Karpas-422 (cell line): ENCODE data around the gene UQCRC1. TPM values are rescaled to one million over a fixed set of nuclear protein-coding genes. Genes with fewer than 3 reads are reported as not detected.

Experiments used
- DNase-seq: peaks from one replicate; pipeline ENCODE4 v3.0.0-alpha.2; 2015
- H2AFZ ChIP-seq: fragments of 200-600 bp; sonication (generic); 2 replicates; pipeline ENCODE4 v1.6.1; 2014; ENCODE audit warnings: antibody characterized with exemption, low read length, mixed read lengths
- H3K27ac ChIP-seq: fragments of 200-600 bp; sonication (generic); 2 replicates; pipeline ENCODE4 v1.5.1; 2014; ENCODE audit warnings: mild to moderate bottlenecking, low read length, moderate library complexity
- H3K27me3 ChIP-seq: fragments of 200-600 bp; sonication (generic); 2 replicates; pipeline ENCODE4 v1.6.1; 2014; ENCODE audit warnings: low read length, mixed read lengths
- H3K36me3 ChIP-seq: fragments of 200-600 bp; sonication (generic); 2 replicates; pipeline ENCODE4 v1.6.1; 2014; ENCODE audit warnings: low read length, mixed read lengths; ENCODE audit not compliant: insufficient read depth
- H3K4me1 ChIP-seq: fragments of 200-600 bp; sonication (generic); 2 replicates; pipeline ENCODE4 v1.6.1; 2014; ENCODE audit warnings: mild to moderate bottlenecking, low read length, mixed read lengths
- H3K4me2 ChIP-seq: fragments of 200-600 bp; sonication (generic); 2 replicates; pipeline ENCODE4 v1.6.1; 2014; ENCODE audit warnings: low read length, low read depth, mild to moderate bottlenecking; ENCODE audit not compliant: poor library complexity, severe bottlenecking
- H3K4me3 ChIP-seq: fragments of 200-600 bp; sonication (generic); 2 replicates; pipeline ENCODE4 v1.5.1; 2014; ENCODE audit warnings: mild to moderate bottlenecking, antibody characterized with exemption, low read length, mixed read lengths
- H3K79me2 ChIP-seq: fragments of 200-600 bp; sonication (generic); 2 replicates; pipeline ENCODE4 v1.6.1; 2014; ENCODE audit warnings: mild to moderate bottlenecking, low read length, mixed read lengths
- H3K9ac ChIP-seq: fragments of 200-600 bp; sonication (generic); 2 replicates; pipeline ENCODE4 v1.6.0; 2014; ENCODE audit warnings: low read length
- H3K9me2 ChIP-seq: fragments of 200-600 bp; sonication (generic), shearing (Covaris generic); replicated peaks from 2 replicates; pipeline ENCODE4 v1.6.0; 2014; ENCODE audit warnings: mild to moderate bottlenecking, low read length, moderate library complexity; ENCODE audit not compliant: insufficient read depth
- H3K9me3 ChIP-seq: fragments of 300-700, 200-600 bp; sonication (generic); 2 replicates; pipeline ENCODE4 v1.6.1; 2014; ENCODE audit warnings: low read length, mixed read lengths
- H4K20me1 ChIP-seq: fragments of 200-600 bp; sonication (generic); 2 replicates; pipeline ENCODE4 v1.6.1; 2014; ENCODE audit warnings: mild to moderate bottlenecking, antibody characterized with exemption, low read length, low read depth; ENCODE audit not compliant: insufficient read depth
- total RNA-seq: library from RNA; depleted of rRNA; stranded (reverse); fragments of >200 nt; shearing (Covaris generic); gene quantifications from 2 replicates; pipeline ENCODE4 v1.2.3, GENCODE V29; 2014; ENCODE audit warnings: low replicate concordance

UQCRC1 gene
- total RNA-seq, 1 experiment from 2014 or later, result 80.3 TPM

- Histone ChIP-seq H4K20me1 (no peaks in the 10 kb centered on the region), H3K4me1 (no peaks in the 10 kb centered on the region), H3K27me3 (no peaks in the 10 kb centered on the region), H3K9me2 (no peaks in the 10 kb centered on the region), H3K36me3 (no peaks in the 10 kb centered on the region; the same call in 1 of the 2 replicates), H3K9ac (no peak overlapping the region), H3K79me2 (no peaks in the 10 kb centered on the region), H2AFZ (no peak overlapping the region), H3K27ac (no peak overlapping the region), H3K9me3 (peaks cover 18% of the 10 kb centered on the region), H3K4me3 (no peak overlapping the region), H3K4me2 (no peak overlapping the region)
- DNase-seq, result no peak
These were observed 10.4 kb upstream of the UQCRC1 start for GRCh38 chr3:48619541-48620524.

GRCh38 chr3:48617559-48617958 lies 8.1 kb upstream of the UQCRC1 start:
- DNase-seq, result no peak
- H3K27me3 ChIP-seq, result no peaks in the 10 kb centered on the region
- H3K4me2 ChIP-seq, result no peak overlapping the region
- H3K4me3 ChIP-seq, result no peak overlapping the region
- no peaks in the 10 kb centered on the region for H3K9me2 ChIP-seq
- H4K20me1 ChIP-seq, result no peaks in the 10 kb centered on the region
- H3K9ac ChIP-seq, result no peak overlapping the region
- no peak overlapping the region for H3K27ac ChIP-seq
- no peaks in the 10 kb centered on the region; the same call in 1 of the 2 replicates for H3K36me3 ChIP-seq
- H2AFZ ChIP-seq, result no peak overlapping the region
- H3K4me1 ChIP-seq, result no peaks in the 10 kb centered on the region
- H3K79me2 ChIP-seq, result no peaks in the 10 kb centered on the region
- H3K9me3 ChIP-seq, result peaks cover 18% of the 10 kb centered on the region

- DNase-seq, result no peak
- Histone ChIP-seq H3K27me3 (no peaks in the 10 kb centered on the region), H3K9me3 (peaks cover 18% of the 10 kb centered on the region), H2AFZ (no peak overlapping the region), H4K20me1 (no peaks in the 10 kb centered on the region), H3K79me2 (peaks cover 4% of the 10 kb centered on the region), H3K4me3 (no peak overlapping the region), H3K9me2 (no peaks in the 10 kb centered on the region), H3K9ac (no peak overlapping the region), H3K27ac (no peak overlapping the region), H3K36me3 (no peaks in the 10 kb centered on the region), H3K4me2 (no peak overlapping the region), H3K4me1 (peaks cover 6% of the 10 kb centered on the region)
These were observed 4.6 kb upstream of the UQCRC1 start for GRCh38 chr3:48614044-48614443.

DNA sequence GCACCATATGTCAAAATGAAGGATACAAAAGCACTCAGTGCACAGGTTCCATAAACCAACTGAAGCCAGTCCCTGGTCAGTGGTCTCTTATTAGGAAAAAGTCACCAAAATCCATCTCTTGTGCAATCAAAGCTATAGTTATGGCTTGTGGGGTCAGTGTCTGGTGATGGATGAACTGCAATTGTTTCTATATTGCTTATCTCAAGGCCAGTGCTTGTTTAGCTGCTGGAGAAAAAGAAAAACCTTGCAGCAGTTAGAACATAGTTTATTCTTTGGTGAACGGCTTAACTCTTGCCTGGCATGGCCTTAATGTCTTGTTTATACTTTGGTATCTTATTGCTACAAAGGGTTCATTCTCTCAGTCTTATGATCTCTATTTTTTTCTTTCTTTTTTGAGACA lies 2.9 kb upstream of the UQCRC1 start:
- H3K4me1 ChIP-seq, result peaks cover 15% of the 10 kb centered on the region
- no peak overlapping the region for H3K9ac ChIP-seq
- DNase-seq, result no peak
- H3K27ac ChIP-seq, result no peak overlapping the region
- H3K9me3 ChIP-seq, result peaks cover 7% of the 10 kb centered on the region
- H3K9me2 ChIP-seq, result no peaks in the 10 kb centered on the region
- H4K20me1 ChIP-seq, result no peaks in the 10 kb centered on the region
- no peak overlapping the region for H3K4me2 ChIP-seq
- H3K4me3 ChIP-seq, result no peak overlapping the region
- no peak overlapping the region for H2AFZ ChIP-seq
- no peaks in the 10 kb centered on the region for H3K27me3 ChIP-seq
- 0 out of 2 replicates have a peak, but pooled peaks cover 3% of the 10 kb centered on the region for H3K36me3 ChIP-seq
- peaks cover 21% of the 10 kb centered on the region for H3K79me2 ChIP-seq

- Histone ChIP-seq H3K27me3 (no peaks in the 10 kb centered on the region), H3K9ac (no peak overlapping the region), H2AFZ (no peak overlapping the region), H3K27ac (no peak overlapping the region), H3K9me2 (no peaks in the 10 kb centered on the region), H3K79me2 (peaks cover 23% of the 10 kb centered on the region), H3K4me1 (peaks cover 15% of the 10 kb centered on the region), H3K4me3 (no peak overlapping the region), H3K4me2 (no peak overlapping the region), H3K36me3 (peaks cover 19% of the 10 kb centered on the region), H4K20me1 (no peaks in the 10 kb centered on the region), H3K9me3 (no peaks in the 10 kb centered on the region)
- DNase-seq, result no peak
These were observed 1.9 kb downstream of the UQCRC1 start for GRCh38 chr3:48607519-48607918.

DNA sequence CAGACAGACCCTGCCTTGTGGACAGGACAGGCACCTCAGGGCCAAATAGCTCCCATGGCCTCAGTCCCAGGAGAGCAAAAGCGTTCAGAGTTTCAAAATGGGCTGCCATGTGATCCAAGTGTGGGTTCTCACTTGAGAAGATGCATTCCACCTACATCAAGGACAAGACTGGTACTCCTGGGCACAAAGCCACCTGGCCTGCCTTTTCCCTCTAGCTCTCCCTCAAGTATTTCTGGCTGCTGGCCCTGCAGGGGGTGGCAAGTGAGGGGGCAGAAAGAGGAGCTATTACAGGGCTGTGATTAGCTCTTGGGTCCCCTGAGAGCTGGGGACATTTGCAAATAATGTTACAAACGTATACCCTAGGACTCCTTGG lies 7.8 kb downstream of the UQCRC1 start:
- no peak overlapping the region for H3K4me2 ChIP-seq
- no peak overlapping the region for H3K27ac ChIP-seq
- no peak overlapping the region for H2AFZ ChIP-seq
- no peaks in the 10 kb centered on the region for H3K79me2 ChIP-seq
- H3K9me3 ChIP-seq, result no peaks in the 10 kb centered on the region
- H4K20me1 ChIP-seq, result no peaks in the 10 kb centered on the region
- H3K9me2 ChIP-seq, result no peaks in the 10 kb centered on the region
- H3K9ac ChIP-seq, result no peak overlapping the region
- H3K36me3 ChIP-seq, result peaks cover 19% of the 10 kb centered on the region
- DNase-seq, result no peak
- no peak overlapping the region for H3K4me3 ChIP-seq
- no peaks in the 10 kb centered on the region for H3K4me1 ChIP-seq
- H3K27me3 ChIP-seq, result no peaks in the 10 kb centered on the region

GRCh38 chr3:48600711-48601621 lies 8.5 kb downstream of the UQCRC1 start:
- H3K9ac ChIP-seq, result no peak overlapping the region

More at GRCh38 chr3:48600711-48601621, 8.5 kb downstream of the UQCRC1 start:
- no peak for DNase-seq
- Histone ChIP-seq H3K4me3 (no peak overlapping the region), H3K4me2 (no peak overlapping the region), H2AFZ (no peak overlapping the region), H3K9me2 (no peaks in the 10 kb centered on the region), H3K27ac (no peak overlapping the region), H3K4me1 (no peaks in the 10 kb centered on the region), H3K9me3 (no peaks in the 10 kb centered on the region), H3K79me2 (no peaks in the 10 kb centered on the region), H3K36me3 (peaks cover 19% of the 10 kb centered on the region), H3K27me3 (no peaks in the 10 kb centered on the region), H4K20me1 (no peaks in the 10 kb centered on the region)
